Measurements from ENCODE around the gene G6PC2. TPM values are rescaled to one million over a fixed set of nuclear protein-coding genes. Genes with fewer than 3 reads are reported as not detected.
A peak's percentile ranks its signal among the peaks of the same experiment; 100 is the strongest.

G6PC2 gene
- total RNA-seq, 3 donors from 2014 or later (not counting 1 experiment from before 2014, with no cell fraction given) = not detected

DNA sequence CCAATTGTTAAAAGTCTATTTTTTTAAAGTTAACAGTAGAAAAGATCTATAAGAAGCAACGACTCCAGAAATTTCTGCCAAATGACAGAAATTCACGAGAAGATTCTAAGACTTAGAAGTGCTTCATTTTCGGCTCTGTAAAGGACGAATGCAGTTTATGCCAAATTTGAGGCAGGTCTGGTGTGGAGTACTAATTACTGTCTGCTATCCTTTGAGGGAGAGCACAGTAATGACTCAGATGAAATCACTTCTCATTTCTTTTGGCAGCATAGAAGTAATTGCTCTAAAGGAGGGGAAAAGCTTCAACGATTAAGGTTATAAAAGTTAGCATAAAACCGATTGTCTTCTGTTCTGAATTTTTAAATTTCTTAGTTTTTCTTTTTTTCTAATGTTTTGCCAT is 11.4 kb downstream of the G6PC2 start:
- TF ChIP-seq CTCF (IDR thresholded peaks at IDR 0.05) = no peak
- Mint-ChIP-seq H3K36me3 (no peaks in the 10 kb centered on the region), H3K27me3 (ENCODE audit: low read depth in 2 of 2) (peaks cover 30 to 54% of the 10 kb centered on the region in 2 donors), H3K4me1 (peaks cover 5 to 6% of the 10 kb centered on the region in 2 donors), H3K27ac (no peak overlapping the region), H3K9me3 (no peaks in the 10 kb centered on the region), H3K4me3 (no peak overlapping the region)
- DNase-seq (no peak), ATAC-seq (no peak)
- 51% methylated on average over 6 of the region's 6 CpGs for WGBS (ENCODE audit: insufficient coverage)
- no peak overlapping the region for H3K27ac ChIP-seq (ENCODE audit: low read length)
- intact Hi-C loops (cut with micrococcal nuclease) = no loop called here
- H3K27me3 ChIP-seq (ENCODE audit: control insufficient read depth, insufficient read depth, low read length) = peaks cover 11% of the 10 kb centered on the region
- H3K4me3 ChIP-seq (ENCODE audit: low read length) = no peak overlapping the region
- peaks cover 4% of the 10 kb centered on the region for H3K4me1 ChIP-seq (ENCODE audit: control insufficient read depth, insufficient read depth, low read length)
- no peaks in the 10 kb centered on the region for H3K9me3 ChIP-seq (ENCODE audit: control insufficient read depth, insufficient read depth, low read length)
- H3K36me3 ChIP-seq (ENCODE audit: control insufficient read depth, insufficient read depth, low read length) = no peaks in the 10 kb centered on the region

DNA sequence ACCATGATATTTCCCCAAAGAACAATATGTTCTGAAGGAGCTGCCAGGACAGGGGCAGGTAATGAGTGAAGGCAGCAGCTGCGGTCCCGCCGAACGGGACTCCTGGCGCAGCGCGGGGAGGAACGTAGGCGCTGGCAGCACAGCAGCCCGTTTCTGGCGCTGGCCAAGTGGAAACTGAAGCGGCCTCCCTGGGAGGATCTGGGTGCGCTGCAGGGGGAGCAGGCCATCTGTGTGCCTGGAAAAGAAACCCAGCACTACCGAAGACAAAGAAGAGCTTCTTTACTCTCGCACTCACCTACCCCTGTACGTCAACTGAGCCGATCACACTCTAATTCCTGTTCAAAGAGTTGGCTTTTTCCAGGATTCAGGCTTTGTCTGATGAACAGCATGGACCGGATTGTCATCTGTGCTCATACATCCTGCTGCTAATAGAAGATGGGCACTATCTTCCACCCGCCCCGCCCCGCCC is 11.8 kb downstream of the G6PC2 start:
- Mint-ChIP-seq H3K4me1 (peaks cover 5 to 6% of the 10 kb centered on the region in 2 donors), H3K27me3 (ENCODE audit: low read depth in 2 of 2) (peaks cover 26 to 50% of the 10 kb centered on the region in 2 donors), H3K27ac (no peak overlapping the region), H3K9me3 (no peaks in the 10 kb centered on the region), H3K36me3 (no peaks in the 10 kb centered on the region), H3K4me3 (no peak overlapping the region)
- Histone ChIP-seq H3K9me3 (ENCODE audit: control insufficient read depth, insufficient read depth, low read length) (no peaks in the 10 kb centered on the region), H3K36me3 (ENCODE audit: control insufficient read depth, insufficient read depth, low read length) (no peaks in the 10 kb centered on the region), H3K27ac (ENCODE audit: low read length) (no peak overlapping the region), H3K4me3 (ENCODE audit: low read length) (no peak overlapping the region), H3K27me3 (ENCODE audit: control insufficient read depth, insufficient read depth, low read length) (peaks cover 11% of the 10 kb centered on the region), H3K4me1 (ENCODE audit: control insufficient read depth, insufficient read depth, low read length) (peaks cover 4% of the 10 kb centered on the region)
- 41% methylated on average over 21 of the region's 21 CpGs for WGBS (ENCODE audit: insufficient coverage)
- no peak for DNase-seq
- TF ChIP-seq CTCF (IDR thresholded peaks at IDR 0.05) = no peak
- peak in 1 of 3 donors; percentile 40 for ATAC-seq
- intact Hi-C loops (cut with micrococcal nuclease) = no loop called here

- Histone ChIP-seq H3K4me1 (ENCODE audit: control insufficient read depth, insufficient read depth, low read length) (peaks cover 4% of the 10 kb centered on the region), H3K4me3 (ENCODE audit: low read length) (no peak overlapping the region), H3K36me3 (ENCODE audit: control insufficient read depth, insufficient read depth, low read length) (no peaks in the 10 kb centered on the region), H3K27ac (ENCODE audit: low read length) (no peak overlapping the region), H3K27me3 (ENCODE audit: control insufficient read depth, insufficient read depth, low read length) (peaks cover 11% of the 10 kb centered on the region), H3K9me3 (ENCODE audit: control insufficient read depth, insufficient read depth, low read length) (no peaks in the 10 kb centered on the region)
- peaks cover 26 to 44% of the 10 kb centered on the region in 2 donors for H3K27me3 Mint-ChIP-seq (ENCODE audit: low read depth in 2 of 2)
- DNase-seq (no peak), ATAC-seq (no peak)
- no peak for TF ChIP-seq CTCF (IDR thresholded peaks at IDR 0.05)
- no peaks in the 10 kb centered on the region for H3K36me3 Mint-ChIP-seq
- no peak overlapping the region for H3K27ac Mint-ChIP-seq
- intact Hi-C loops (cut with micrococcal nuclease) = no loop called here
- no peak overlapping the region for H3K4me3 Mint-ChIP-seq
- H3K9me3 Mint-ChIP-seq = no peaks in the 10 kb centered on the region
- peaks cover 5 to 6% of the 10 kb centered on the region in 2 donors for H3K4me1 Mint-ChIP-seq
- WGBS (ENCODE audit: insufficient coverage) = 90% methylated on average over 4 of the region's 4 CpGs
These were observed 12.4 kb downstream of the G6PC2 start for GRCh38 chr2:168913495-168913894.
